SK-N-SH treated with all-trans-retinoic acid at 6 μM for 48 hours (cell line): ENCODE results near the gene ASCC1.

Source experiments
- ATAC-seq: fragments of 200-7000 bp; cut with Tn5 transposase; 3 replicates; pipeline ENCODE4 v1.9.1; 2020; ENCODE audit warnings: mild to moderate bottlenecking, moderate library complexity
- BACH2 ChIP-seq: fragments of 250-450 bp; sonication (Bioruptor Pico); IDR thresholded peaks from 2 replicates; pipeline ENCODE4 v1.9.0; 2021; ENCODE audit warnings: mild to moderate bottlenecking, borderline replicate concordance
- ESRRG ChIP-seq: fragments of 250-450 bp; sonication (Bioruptor Pico); IDR thresholded peaks from 2 replicates; pipeline ENCODE4 v1.6.1; 2021; ENCODE audit warnings: mild to moderate bottlenecking
- GLIS3 ChIP-seq: fragments of 250-450 bp; sonication (Bioruptor Pico); IDR thresholded peaks from 2 replicates; pipeline ENCODE4 v1.5.0; 2020; ENCODE audit warnings: mild to moderate bottlenecking, moderate library complexity
- ISL1 ChIP-seq: fragments of 250-450 bp; sonication (Bioruptor Pico); IDR thresholded peaks from 2 replicates; pipeline ENCODE4 v2.1.2; 2022; ENCODE audit warnings: mild to moderate bottlenecking, moderate library complexity
- OSR1 ChIP-seq: fragments of 250-450 bp; sonication (Bioruptor Pico); IDR thresholded peaks from 2 replicates; pipeline ENCODE4 v1.8.0; 2022; ENCODE audit warnings: moderate library complexity, mild to moderate bottlenecking, inconsistent platforms
- PPARA ChIP-seq: fragments of 250-450 bp; sonication (Bioruptor Pico); IDR thresholded peaks from 2 replicates; pipeline ENCODE4 v1.5.0; 2020; ENCODE audit warnings: mild to moderate bottlenecking, borderline replicate concordance
- RARB ChIP-seq: fragments of 250-450 bp; sonication (Bioruptor Pico); IDR thresholded peaks from 2 replicates; pipeline ENCODE4 v1.8.0; 2021; ENCODE audit warnings: mild to moderate bottlenecking, moderate library complexity
- SNAI2 ChIP-seq: fragments of 250-450 bp; sonication (Bioruptor Pico); IDR thresholded peaks from 2 replicates; pipeline ENCODE4 v1.5.0; 2020; ENCODE audit warnings: mild to moderate bottlenecking, moderate library complexity
- TOX ChIP-seq: fragments of 250-450 bp; sonication (Bioruptor Pico); IDR thresholded peaks from 2 replicates; pipeline ENCODE4 v1.8.0; 2021; ENCODE audit warnings: mild to moderate bottlenecking, moderate library complexity, borderline replicate concordance
- ZC3H10 ChIP-seq: fragments of 250-450 bp; sonication (Bioruptor Pico); IDR thresholded peaks from 2 replicates; pipeline ENCODE4 v1.5.1; 2021; ENCODE audit warnings: mild to moderate bottlenecking, moderate library complexity
- ZFP3 ChIP-seq: fragments of 250-450 bp; sonication (Bioruptor Pico); IDR thresholded peaks from 2 replicates; pipeline ENCODE4 v1.5.0; 2020; ENCODE audit warnings: mild to moderate bottlenecking, moderate library complexity
- ZFP30 ChIP-seq: fragments of 450-650 bp; formaldehyde crosslinking; IDR thresholded peaks from 2 replicates; pipeline ENCODE4 v1.5.0; 2022; ENCODE audit warnings: mild to moderate bottlenecking, moderate library complexity
- ZNF565 ChIP-seq: fragments of 450-650 bp; formaldehyde crosslinking; conservative IDR thresholded peaks from 2 replicates; pipeline ENCODE4 v1.5.0; 2020; ENCODE audit warnings: low read depth, mild to moderate bottlenecking, moderate library complexity
- ZNF70 ChIP-seq: fragments of 450-650 bp; formaldehyde crosslinking; IDR thresholded peaks from 2 replicates; pipeline ENCODE4 v1.5.0; 2020; ENCODE audit warnings: mild to moderate bottlenecking, moderate library complexity
- ZNF8 ChIP-seq: fragments of 450-650 bp; formaldehyde crosslinking; IDR thresholded peaks from 2 replicates; pipeline ENCODE4 v1.5.0; 2020; ENCODE audit warnings: mild to moderate bottlenecking, moderate library complexity
- TF ChIP-seq, protein P1 (sequence below): fragments of 250-450 bp; sonication (Bioruptor Pico); IDR thresholded peaks from 2 replicates; pipeline ENCODE4 v1.5.1; 2020; ENCODE audit warnings: low read depth, mild to moderate bottlenecking, moderate library complexity
- TF ChIP-seq, protein P2 (sequence below): fragments of 250-450 bp; sonication (Bioruptor Pico); IDR thresholded peaks from 2 replicates; pipeline ENCODE4 v1.8.0; 2020; ENCODE audit warnings: mild to moderate bottlenecking, moderate library complexity, borderline replicate concordance
- TF ChIP-seq, protein P3 (sequence below): fragments of 250-450 bp; sonication (Bioruptor Pico); IDR thresholded peaks from 2 replicates; pipeline ENCODE4 v1.5.1; 2021; ENCODE audit warnings: mild to moderate bottlenecking, moderate library complexity
- TF ChIP-seq, protein P4 (sequence below): fragments of 250-450 bp; sonication (Bioruptor Pico); IDR thresholded peaks from 2 replicates; pipeline ENCODE4 v1.8.0; 2021; ENCODE audit warnings: low read depth, mild to moderate bottlenecking, moderate library complexity, borderline replicate concordance
- TF ChIP-seq, protein P5 (sequence below): fragments of 250-450 bp; sonication (Bioruptor Pico); IDR thresholded peaks from 2 replicates; pipeline ENCODE4 v1.5.0; 2020; ENCODE audit warnings: mild to moderate bottlenecking, moderate library complexity

Gene ASCC1

DNA sequence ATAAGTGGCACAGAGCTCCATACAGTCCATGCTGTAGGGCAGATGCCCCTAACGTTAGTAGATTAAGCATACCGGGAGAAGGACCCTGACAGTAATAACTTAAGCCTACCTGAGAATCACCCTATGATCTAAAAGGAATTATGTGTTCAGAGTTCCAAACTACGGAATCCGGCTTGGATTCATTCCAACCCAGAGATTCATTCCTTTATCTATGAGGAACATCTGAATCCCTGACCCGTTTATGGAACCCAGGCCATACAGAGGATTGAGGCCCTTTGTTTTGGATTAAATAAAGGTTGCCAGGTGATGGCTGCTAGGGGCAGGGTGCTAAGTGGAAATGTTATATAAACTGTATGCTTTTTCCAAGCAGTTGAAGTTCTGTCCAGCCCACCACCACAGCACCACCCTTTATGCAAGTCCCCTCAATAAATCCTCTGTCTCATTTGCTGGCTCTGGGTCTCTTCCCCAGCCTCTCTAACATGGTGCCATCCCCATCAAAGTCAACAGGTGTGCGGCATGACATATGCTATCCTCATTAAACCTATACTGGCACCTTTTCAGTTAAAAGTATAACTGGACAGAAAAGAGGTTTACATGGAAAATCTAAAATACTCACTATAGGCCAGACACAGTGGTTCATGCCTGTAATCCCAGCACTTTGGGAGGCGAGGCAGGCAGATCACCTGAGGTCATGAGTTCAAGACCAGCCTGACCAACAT, 9.4 kb downstream of the ASCC1 start:
- no peak for ATAC-seq
- TF ChIP-seq TOX (CRISPR knock-in tag): no peak
- no peak for TF ChIP-seq BACH2 (CRISPR knock-in tag)
- TF ChIP-seq, protein P1, sequence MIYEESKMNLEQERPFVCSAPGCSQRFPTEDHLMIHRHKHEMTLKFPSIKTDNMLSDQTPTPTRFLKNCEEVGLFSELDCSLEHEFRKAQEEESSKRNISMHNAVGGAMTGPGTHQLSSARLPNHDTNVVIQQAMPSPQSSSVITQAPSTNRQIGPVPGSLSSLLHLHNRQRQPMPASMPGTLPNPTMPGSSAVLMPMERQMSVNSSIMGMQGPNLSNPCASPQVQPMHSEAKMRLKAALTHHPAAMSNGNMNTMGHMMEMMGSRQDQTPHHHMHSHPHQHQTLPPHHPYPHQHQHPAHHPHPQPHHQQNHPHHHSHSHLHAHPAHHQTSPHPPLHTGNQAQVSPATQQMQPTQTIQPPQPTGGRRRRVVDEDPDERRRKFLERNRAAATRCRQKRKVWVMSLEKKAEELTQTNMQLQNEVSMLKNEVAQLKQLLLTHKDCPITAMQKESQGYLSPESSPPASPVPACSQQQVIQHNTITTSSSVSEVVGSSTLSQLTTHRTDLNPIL: no peak
- no peak for TF ChIP-seq ISL1 (CRISPR knock-in tag)
- no peak for TF ChIP-seq RARB (CRISPR knock-in tag)
- TF ChIP-seq, protein P2, sequence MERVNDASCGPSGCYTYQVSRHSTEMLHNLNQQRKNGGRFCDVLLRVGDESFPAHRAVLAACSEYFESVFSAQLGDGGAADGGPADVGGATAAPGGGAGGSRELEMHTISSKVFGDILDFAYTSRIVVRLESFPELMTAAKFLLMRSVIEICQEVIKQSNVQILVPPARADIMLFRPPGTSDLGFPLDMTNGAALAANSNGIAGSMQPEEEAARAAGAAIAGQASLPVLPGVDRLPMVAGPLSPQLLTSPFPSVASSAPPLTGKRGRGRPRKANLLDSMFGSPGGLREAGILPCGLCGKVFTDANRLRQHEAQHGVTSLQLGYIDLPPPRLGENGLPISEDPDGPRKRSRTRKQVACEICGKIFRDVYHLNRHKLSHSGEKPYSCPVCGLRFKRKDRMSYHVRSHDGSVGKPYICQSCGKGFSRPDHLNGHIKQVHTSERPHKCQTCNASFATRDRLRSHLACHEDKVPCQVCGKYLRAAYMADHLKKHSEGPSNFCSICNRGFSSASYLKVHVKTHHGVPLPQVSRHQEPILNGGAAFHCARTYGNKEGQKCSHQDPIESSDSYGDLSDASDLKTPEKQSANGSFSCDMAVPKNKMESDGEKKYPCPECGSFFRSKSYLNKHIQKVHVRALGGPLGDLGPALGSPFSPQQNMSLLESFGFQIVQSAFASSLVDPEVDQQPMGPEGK (CRISPR knock-in tag): no peak
- TF ChIP-seq, protein P3, sequence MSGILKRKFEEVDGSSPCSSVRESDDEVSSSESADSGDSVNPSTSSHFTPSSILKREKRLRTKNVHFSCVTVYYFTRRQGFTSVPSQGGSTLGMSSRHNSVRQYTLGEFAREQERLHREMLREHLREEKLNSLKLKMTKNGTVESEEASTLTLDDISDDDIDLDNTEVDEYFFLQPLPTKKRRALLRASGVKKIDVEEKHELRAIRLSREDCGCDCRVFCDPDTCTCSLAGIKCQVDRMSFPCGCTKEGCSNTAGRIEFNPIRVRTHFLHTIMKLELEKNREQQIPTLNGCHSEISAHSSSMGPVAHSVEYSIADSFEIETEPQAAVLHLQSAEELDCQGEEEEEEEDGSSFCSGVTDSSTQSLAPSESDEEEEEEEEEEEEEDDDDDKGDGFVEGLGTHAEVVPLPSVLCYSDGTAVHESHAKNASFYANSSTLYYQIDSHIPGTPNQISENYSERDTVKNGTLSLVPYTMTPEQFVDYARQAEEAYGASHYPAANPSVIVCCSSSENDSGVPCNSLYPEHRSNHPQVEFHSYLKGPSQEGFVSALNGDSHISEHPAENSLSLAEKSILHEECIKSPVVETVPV (CRISPR knock-in tag): no peak
- TF ChIP-seq PPARA (CRISPR knock-in tag): no peak
- TF ChIP-seq ESRRG (CRISPR knock-in tag): no peak
- TF ChIP-seq, protein P4, sequence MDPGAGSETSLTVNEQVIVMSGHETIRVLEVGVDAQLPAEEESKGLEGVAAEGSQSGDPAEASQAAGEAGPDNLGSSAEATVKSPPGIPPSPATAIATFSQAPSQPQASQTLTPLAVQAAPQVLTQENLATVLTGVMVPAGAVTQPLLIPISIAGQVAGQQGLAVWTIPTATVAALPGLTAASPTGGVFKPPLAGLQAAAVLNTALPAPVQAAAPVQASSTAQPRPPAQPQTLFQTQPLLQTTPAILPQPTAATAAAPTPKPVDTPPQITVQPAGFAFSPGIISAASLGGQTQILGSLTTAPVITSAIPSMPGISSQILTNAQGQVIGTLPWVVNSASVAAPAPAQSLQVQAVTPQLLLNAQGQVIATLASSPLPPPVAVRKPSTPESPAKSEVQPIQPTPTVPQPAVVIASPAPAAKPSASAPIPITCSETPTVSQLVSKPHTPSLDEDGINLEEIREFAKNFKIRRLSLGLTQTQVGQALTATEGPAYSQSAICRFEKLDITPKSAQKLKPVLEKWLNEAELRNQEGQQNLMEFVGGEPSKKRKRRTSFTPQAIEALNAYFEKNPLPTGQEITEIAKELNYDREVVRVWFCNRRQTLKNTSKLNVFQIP (CRISPR knock-in tag): no peak
- no peak for TF ChIP-seq ZNF70 (CRISPR knock-in tag)
- TF ChIP-seq ZFP30: no peak
- no peak for TF ChIP-seq ZC3H10 (CRISPR knock-in tag)
- TF ChIP-seq ZFP3 (CRISPR knock-in tag): no peak

DNA sequence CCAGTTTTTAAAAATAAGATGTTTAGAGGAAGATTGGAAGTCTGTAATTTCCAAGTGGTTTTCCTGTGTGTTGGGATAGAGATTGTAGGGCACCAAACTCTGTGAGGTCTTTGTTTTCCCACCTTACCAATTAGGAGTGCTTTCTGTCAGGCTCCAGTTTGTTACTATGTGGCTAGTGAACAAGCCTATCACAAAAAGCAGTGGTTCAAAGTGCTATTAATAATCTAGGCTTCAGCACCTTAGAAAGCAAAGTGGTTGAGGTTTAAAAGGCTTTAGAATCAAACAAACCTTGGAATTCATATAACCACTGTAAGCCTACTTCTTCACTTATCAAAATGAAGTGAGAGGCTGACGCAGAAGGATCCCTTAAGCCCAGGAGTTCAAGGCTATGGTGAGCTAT, 11.4 kb downstream of the ASCC1 start:
- ATAC-seq: no peak
- TF ChIP-seq ZFP30: no peak
- TF ChIP-seq, protein P5, sequence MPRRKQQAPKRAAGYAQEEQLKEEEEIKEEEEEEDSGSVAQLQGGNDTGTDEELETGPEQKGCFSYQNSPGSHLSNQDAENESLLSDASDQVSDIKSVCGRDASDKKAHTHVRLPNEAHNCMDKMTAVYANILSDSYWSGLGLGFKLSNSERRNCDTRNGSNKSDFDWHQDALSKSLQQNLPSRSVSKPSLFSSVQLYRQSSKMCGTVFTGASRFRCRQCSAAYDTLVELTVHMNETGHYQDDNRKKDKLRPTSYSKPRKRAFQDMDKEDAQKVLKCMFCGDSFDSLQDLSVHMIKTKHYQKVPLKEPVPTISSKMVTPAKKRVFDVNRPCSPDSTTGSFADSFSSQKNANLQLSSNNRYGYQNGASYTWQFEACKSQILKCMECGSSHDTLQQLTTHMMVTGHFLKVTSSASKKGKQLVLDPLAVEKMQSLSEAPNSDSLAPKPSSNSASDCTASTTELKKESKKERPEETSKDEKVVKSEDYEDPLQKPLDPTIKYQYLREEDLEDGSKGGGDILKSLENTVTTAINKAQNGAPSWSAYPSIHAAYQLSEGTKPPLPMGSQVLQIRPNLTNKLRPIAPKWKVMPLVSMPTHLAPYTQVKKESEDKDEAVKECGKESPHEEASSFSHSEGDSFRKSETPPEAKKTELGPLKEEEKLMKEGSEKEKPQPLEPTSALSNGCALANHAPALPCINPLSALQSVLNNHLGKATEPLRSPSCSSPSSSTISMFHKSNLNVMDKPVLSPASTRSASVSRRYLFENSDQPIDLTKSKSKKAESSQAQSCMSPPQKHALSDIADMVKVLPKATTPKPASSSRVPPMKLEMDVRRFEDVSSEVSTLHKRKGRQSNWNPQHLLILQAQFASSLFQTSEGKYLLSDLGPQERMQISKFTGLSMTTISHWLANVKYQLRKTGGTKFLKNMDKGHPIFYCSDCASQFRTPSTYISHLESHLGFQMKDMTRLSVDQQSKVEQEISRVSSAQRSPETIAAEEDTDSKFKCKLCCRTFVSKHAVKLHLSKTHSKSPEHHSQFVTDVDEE: no peak
- TF ChIP-seq ZC3H10 (CRISPR knock-in tag): no peak
- TF ChIP-seq, protein P3 (CRISPR knock-in tag): no peak
- no peak for TF ChIP-seq ZNF8 (CRISPR knock-in tag)
- no peak; the same call in 1 of the 2 replicates for TF ChIP-seq ISL1 (CRISPR knock-in tag)
- TF ChIP-seq TOX (CRISPR knock-in tag): no peak
- TF ChIP-seq PPARA (CRISPR knock-in tag): no peak
- no peak for TF ChIP-seq GLIS3 (CRISPR knock-in tag)
- TF ChIP-seq ZNF565 (CRISPR knock-in tag): no peak
- no peak for TF ChIP-seq ZNF70 (CRISPR knock-in tag)
- no peak for TF ChIP-seq BACH2 (CRISPR knock-in tag)
- no peak for TF ChIP-seq ESRRG (CRISPR knock-in tag)
- TF ChIP-seq RARB (CRISPR knock-in tag): no peak
- TF ChIP-seq SNAI2 (CRISPR knock-in tag): no peak
- no peak for TF ChIP-seq OSR1 (CRISPR knock-in tag)
- no peak for TF ChIP-seq ZFP3 (CRISPR knock-in tag)
- TF ChIP-seq, protein P2 (CRISPR knock-in tag): no peak
- TF ChIP-seq, protein P4 (CRISPR knock-in tag): no peak
